ENCODE results near the gene USP21.

USP21 gene

DNA sequence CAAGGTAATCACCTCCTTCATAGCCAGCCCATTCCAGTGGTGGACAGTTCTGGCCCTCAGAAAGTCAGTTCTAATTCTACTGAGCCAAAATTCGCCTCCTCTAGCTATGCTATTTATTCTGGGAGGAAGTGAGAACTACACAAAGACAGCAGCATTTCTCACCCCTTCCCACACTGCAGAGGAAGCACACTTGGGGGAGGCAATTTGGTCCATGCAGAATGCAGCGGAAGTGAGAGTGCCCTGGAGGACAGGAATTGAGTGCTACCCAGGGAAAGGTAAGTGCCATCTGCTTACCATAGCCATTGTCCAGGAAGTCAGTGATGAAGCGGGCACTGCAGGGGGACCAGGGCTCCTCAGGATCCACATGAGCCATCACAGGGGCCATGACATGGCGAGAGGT, 35.9 kb downstream of the USP21 start:
- in situ Hi-C loops (cut with MboI; ENCODE audit: low sequenced_read_pairs, unreplicated experiment) = no loop called here
- TF ChIP-seq, protein P1, sequence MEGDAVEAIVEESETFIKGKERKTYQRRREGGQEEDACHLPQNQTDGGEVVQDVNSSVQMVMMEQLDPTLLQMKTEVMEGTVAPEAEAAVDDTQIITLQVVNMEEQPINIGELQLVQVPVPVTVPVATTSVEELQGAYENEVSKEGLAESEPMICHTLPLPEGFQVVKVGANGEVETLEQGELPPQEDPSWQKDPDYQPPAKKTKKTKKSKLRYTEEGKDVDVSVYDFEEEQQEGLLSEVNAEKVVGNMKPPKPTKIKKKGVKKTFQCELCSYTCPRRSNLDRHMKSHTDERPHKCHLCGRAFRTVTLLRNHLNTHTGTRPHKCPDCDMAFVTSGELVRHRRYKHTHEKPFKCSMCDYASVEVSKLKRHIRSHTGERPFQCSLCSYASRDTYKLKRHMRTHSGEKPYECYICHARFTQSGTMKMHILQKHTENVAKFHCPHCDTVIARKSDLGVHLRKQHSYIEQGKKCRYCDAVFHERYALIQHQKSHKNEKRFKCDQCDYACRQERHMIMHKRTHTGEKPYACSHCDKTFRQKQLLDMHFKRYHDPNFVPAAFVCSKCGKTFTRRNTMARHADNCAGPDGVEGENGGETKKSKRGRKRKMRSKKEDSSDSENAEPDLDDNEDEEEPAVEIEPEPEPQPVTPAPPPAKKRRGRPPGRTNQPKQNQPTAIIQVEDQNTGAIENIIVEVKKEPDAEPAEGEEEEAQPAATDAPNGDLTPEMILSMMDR (IDR thresholded peaks at IDR 0.05; ENCODE audit: borderline replicate concordance, control extremely low read depth, extremely low read depth, insufficient read depth, missing control alignments) = no peak
- no peak for DNase-seq (ENCODE audit: low spot score)

DNA sequence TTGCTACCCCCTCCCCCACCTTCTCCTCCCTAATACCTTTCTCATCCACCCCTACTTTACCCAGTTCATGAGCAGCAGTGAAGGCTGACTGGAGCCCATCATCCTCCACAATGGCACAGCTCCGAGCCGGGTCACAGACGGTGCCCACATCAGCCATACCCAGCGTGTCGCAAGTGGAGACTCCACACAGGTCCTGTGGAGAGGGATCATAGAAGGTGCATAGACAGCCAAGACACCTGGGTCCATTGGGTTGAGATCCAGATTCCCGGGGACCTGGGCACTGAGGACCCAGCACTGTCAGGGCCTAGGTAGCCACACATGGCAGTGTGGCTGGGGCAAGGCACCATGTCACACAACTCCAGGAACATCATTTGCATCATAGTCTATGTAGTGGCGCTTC, 36.8 kb downstream of the USP21 start:
- TF ChIP-seq, protein P1 (IDR thresholded peaks at IDR 0.05; ENCODE audit: borderline replicate concordance, control extremely low read depth, extremely low read depth, insufficient read depth, missing control alignments) = no peak
- in situ Hi-C loops (cut with MboI; ENCODE audit: low sequenced_read_pairs, unreplicated experiment) = no loop called here
- DNase-seq (ENCODE audit: low spot score) = no peak

DNA sequence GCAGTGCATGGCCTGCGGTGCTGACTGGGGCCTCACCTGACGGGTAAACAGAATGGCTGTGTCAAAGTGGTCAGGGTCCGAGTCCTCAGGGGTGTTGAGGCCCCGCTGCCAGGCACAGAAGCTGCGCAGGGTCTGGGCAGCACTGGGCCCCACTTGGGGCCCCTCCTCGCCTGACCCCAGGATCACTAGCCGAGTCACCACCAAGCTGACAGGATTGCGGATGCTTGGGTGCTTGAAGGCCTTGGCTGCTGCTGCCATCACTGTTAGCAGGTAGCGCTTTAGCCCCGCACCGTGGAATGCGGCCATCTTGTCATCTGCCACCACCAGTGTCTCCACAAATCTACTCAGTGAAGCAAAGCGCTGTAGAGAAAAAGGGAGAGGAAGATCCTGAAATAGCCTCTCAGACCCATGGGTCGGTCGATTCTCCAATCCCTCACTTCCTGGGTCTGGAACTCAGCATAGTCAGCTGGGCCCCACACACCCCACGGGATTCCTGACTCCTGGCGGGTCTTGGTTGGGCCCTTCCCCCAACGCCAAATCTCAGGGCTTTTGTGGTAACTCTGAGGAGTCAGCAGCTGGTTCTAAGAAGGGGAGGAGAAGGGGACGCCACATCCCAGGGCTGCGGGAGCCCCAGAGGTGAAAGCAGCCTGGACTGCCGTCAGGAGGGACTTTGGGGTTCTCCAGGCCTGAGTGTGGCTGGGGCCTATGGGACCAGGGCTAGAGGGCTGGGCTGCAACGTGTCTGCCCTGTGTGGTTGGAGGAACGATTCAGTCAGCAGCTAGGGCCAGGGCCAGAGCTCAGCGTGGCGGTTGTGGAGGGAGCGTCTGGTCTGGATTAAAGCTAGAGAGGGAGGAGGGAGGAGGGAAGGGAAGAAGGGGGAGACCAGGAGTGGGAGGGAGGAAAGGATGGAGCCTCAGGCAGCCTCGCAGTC, 37.5 kb downstream of the USP21 start:
- TF ChIP-seq, protein P1 (IDR thresholded peaks at IDR 0.05; ENCODE audit: borderline replicate concordance, control extremely low read depth, extremely low read depth, insufficient read depth, missing control alignments) = no peak
- no peak for DNase-seq (ENCODE audit: low spot score)
- in situ Hi-C loops (cut with MboI; ENCODE audit: low sequenced_read_pairs, unreplicated experiment) = no loop called here

DNA sequence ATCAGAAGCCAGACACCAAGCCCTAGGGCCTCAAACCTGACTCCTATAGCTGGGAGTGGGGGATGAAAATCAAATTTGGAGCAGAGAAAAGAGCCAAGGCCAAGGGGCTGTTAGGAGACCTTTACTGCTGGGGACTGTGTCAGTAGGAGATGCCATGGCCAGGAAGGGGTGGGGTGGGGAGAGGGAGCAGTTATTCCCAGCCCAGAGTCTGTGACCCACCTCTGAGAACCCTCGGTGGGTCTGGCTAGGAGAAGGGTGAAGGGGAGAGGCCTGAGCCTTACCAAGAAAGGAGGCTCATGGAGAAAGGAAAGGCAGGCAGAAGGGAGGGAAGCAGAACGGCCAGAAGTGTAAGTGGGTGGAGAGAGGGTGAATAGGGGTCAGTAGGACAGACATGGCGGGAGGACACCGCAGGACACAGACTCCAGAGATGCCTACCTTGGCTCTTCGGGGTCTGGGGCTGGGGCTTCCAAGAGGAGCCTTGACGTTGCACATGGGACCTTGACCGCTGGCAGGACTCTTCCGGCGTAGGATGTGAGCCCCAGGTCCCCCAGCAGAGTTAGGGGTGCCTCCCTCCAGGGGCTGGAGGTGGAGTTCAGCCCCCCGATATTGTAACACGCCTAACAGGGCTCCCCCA, 38.4 kb downstream of the USP21 start:
- TF ChIP-seq, protein P1 (IDR thresholded peaks at IDR 0.05; ENCODE audit: borderline replicate concordance, control extremely low read depth, extremely low read depth, insufficient read depth, missing control alignments) = no peak
- in situ Hi-C loops (cut with MboI; ENCODE audit: low sequenced_read_pairs, unreplicated experiment) = no loop called here
- DNase-seq (ENCODE audit: low spot score) = no peak

DNA sequence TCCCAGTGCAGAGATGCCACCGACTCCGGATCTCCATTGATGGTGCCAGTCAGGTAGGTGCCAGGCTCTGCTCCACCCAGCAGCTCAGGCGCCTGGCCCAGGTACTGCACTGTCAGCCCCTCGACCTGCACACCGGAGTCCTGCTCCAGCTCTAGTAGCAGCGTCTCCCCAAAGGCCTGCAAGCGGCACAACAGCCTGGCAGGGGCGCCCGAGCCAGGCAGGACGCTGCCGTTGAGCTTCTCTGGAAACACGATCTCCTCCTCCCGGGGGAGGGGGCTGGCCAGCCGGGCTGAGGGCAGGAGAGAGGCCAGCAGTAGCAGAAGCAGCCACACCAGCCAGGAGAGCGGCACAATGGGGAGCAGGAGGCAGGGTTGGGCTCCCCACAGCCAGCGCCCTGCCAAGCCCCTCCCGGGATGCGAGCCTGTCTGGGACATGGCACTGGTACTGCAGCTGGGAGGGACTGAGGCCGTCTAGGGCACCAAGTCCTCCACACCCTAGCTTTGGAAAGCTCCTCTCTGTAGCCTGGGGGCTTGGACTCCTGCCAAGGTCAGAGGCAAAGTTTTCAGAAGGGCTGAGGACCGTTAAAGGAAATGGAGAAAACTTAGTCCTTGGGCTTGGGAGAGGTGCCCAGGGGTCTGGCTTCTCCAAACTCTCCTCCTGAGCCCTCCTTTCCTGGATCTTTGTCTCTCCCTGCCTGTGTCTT, 39.0 kb downstream of the USP21 start:
- no peak for DNase-seq (ENCODE audit: low spot score)
- in situ Hi-C loops (cut with MboI; ENCODE audit: low sequenced_read_pairs, unreplicated experiment) = no loop called here
- TF ChIP-seq, protein P1 (IDR thresholded peaks at IDR 0.05; ENCODE audit: borderline replicate concordance, control extremely low read depth, extremely low read depth, insufficient read depth, missing control alignments) = no peak

DNA sequence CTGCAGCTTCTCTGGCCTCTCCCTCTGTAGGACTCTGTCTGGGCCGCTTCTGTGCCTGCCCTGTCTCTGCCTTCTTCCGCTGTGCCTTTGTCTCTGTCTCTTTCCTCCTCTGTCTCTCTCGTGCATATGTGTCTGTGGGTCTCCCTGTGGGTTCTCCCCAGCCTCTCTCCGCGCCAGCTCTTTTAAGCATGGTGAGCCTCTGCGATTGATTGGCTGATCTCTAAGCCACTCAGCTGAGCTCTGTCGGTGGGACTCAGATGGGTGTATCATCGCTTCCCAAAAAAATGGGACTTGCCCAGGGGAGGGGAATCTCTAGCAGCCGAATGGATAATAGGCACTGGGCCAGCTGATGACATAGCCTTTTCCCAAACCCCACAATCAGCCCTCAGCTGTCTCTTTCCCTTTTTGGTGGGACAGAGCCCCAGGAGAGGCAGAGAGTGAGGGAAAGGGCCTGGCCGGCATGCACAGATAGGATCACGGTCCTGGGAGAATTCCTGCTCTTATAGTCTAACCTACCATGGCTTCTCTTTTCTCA, 39.7 kb downstream of the USP21 start, which contains the start of gene ADAMTS4:
Gene ADAMTS4, minus strand, starts transcription at position 158 of the 535 bp plus-strand sequence. CDS start 427 bp downstream, outside the sequence.
- TF ChIP-seq, protein P1 (IDR thresholded peaks at IDR 0.05; ENCODE audit: borderline replicate concordance, control extremely low read depth, extremely low read depth, insufficient read depth, missing control alignments) = no peak
- DNase-seq (ENCODE audit: low spot score) = no peak
- in situ Hi-C loops (cut with MboI; ENCODE audit: low sequenced_read_pairs, unreplicated experiment) = no loop called here

All from GM13976 (cell line).